Gastrocnemius medialis (tissue), 4 donors: Measurements from ENCODE around the gene GPR183. TPM values are rescaled to one million over a fixed set of nuclear protein-coding genes. Genes with fewer than 3 reads are reported as not detected.

Experiments used
- ATAC-seq, 2 donors: fragments of 150-250 bp; one replicate each; pipeline ENCODE4 v1.9.1; 2016
- DNase-seq, 2 donors: peaks; one replicate each; pipeline ENCODE4 v3.0.0-alpha.2; 2019
- H3K27ac ChIP-seq, 4 donors: fragments of 200-600 bp; sonication (generic); 1 replicate in 1 of 4; 2 replicates in 3 of 4; pipeline ENCODE4 v1.5.1; 2016 to 2018; ENCODE audit warnings: mild to moderate bottlenecking in 2 of 4, moderate library complexity in 1 of 4
- H3K27me3 ChIP-seq, 3 donors: fragments of 200-600 bp; sonication (generic) in 2 of 3; 1 replicate in 1 of 3; 2 replicates in 2 of 3; pipeline versions ENCODE4 v1.5.1 to v1.6.0; 2016 to 2019; ENCODE audit warnings: mild to moderate bottlenecking in 1 of 3, moderate library complexity in 1 of 3
- H3K36me3 ChIP-seq, 2 donors: fragments of 200-600 bp; sonication (generic) in 1 of 2; one replicate each; pipeline ENCODE4 v1.5.1; 2017 to 2018
- H3K4me1 ChIP-seq, 2 donors: fragments of 200-600 bp; sonication (generic) in 1 of 2; one replicate each; pipeline ENCODE4 v1.5.1; 2016 to 2017; ENCODE audit warnings: mild to moderate bottlenecking in 2 of 2
- H3K4me3 ChIP-seq, 4 donors: fragments of 200-600 bp; sonication (generic) in 3 of 4; 1 replicate in 1 of 4; 2 replicates in 3 of 4; pipeline ENCODE4 v1.5.1; 2016 to 2019; ENCODE audit warnings: mild to moderate bottlenecking in 2 of 4
- H3K9me3 ChIP-seq, 3 donors: fragments of 200-600 bp; sonication (generic) in 2 of 3; 1 replicate in 1 of 3; 2 replicates in 2 of 3; pipeline ENCODE4 v1.5.1; 2016 to 2019
- CTCF ChIP-seq, 5 experiments: fragments of 450-650 bp in 3 of 5; fragments of 200-600 bp in 2 of 5; sonication (generic) in 2 of 5; IDR thresholded peaks in 4 of 5; conservative IDR thresholded peaks in 1 of 5; 1 replicate in 4 of 5; 2 replicates in 1 of 5; pipeline ENCODE4 v1.5.1; 2016 to 2019; ENCODE audit warnings: antibody characterized with exemption in 5 of 5, mild to moderate bottlenecking in 3 of 5, moderate library complexity in 3 of 5
- POLR2A ChIP-seq, 2 donors: fragments of 450-650 bp; IDR thresholded peaks; one replicate each; pipeline ENCODE4 v1.6.1; 2017; ENCODE audit warnings: antibody characterized with exemption in 2 of 2, mild to moderate bottlenecking in 2 of 2, moderate library complexity in 2 of 2
- in situ Hi-C, 4 donors: fragments of 200-750 bp; cut with MboI; loops; one replicate each; pipeline versions ENCODE4 v1.15.0 to v1.8.0; 2017; ENCODE audit warnings: low sequenced_read_pairs in 4 of 4
- intact Hi-C: fragments of 100-400 bp; cut with DNase I; formaldehyde crosslinking; loops from one replicate; pipeline ENCODE4 v1.15.1; 2023; ENCODE audit warnings: low total_unique reads
- total RNA-seq, 4 donors: library from RNA; depleted of rRNA; stranded (reverse); fragments of >200 nt; gene quantifications; one replicate each; pipeline versions ENCODE4 v1.1.0 to v1.2.3, GENCODE V29; 2016

Gene GPR183
- total RNA-seq, 4 donors from 2014 or later, result 0.49 to 3.4 (median 2.5) TPM

DNA sequence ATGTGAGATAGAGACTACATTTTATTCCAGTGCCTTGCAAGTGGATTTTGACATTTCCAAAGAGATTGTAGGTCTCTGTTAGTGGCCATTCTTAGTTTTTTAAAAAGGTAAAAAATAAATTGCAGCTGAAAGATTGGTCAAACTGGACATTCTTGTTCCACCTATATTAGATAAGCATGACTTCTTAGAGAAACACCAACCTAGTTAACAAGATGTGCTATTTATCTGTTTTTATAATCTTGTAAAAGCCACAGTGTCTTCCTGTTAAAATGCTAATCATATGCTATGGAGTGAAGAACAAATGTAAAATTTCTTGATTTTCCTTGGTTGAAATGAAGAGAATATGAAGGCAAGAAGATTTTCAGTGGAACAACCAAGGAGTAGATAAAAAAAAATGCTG, 33.4 kb upstream of the GPR183 start:
- H3K27ac ChIP-seq, result no peak overlapping the region
- peaks cover 0 to 38% of the 10 kb centered on the region in 2 donors for H3K36me3 ChIP-seq

DNA sequence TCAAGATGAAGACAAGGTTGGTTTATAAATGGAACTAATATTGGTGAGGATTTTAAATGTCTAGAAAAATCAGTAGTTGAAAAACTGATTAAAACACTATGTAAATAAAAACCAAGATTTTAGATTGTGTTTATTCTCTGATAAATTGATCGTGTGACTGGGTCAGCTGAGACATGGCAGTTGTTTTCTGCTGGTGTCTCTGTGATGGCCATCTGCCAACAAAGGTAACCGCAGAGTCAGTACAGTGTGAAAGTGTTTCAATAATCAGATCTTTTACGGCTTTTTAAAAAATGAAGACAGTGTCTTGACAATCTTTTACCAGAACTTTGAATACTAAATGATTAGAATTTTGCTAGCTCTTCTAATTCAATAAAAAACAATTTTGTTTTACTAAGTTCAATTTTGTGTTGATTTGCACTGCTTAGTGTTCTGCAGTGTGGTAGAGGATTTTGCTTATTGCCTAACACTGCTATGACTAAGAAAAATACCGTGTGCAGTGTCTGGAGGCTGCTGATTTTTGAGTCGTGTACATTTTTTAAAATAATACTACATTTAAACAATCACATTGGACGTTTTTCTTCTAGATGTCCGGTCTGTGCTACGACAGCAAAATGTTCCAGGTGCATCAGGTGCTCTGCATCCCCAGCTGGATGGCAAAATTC, 32.7 kb upstream of the GPR183 start:
- in situ Hi-C loops (no loop called here), intact Hi-C loops (no loop called here)
- Histone ChIP-seq H3K4me1 (peaks cover 0 to 4% of the 10 kb centered on the region in 2 donors), H3K36me3 (peaks cover 0 to 38% of the 10 kb centered on the region in 2 donors), H3K4me3 (no peak overlapping the region), H3K27me3 (no peaks in the 10 kb centered on the region), H3K9me3 (no peaks in the 10 kb centered on the region), H3K27ac (no peak overlapping the region)
- DNase-seq (no peak), ATAC-seq (no peak)
- TF ChIP-seq POLR2A (IDR thresholded peaks at IDR 0.05) (no peak), CTCF (IDR thresholded peaks at IDR 0.05 in 4 of 5, conservative IDR thresholded peaks at IDR 0.05 in 1 of 5) (no peak)

More for the DNA sequence above, 33.4 kb upstream of the GPR183 start:
- in situ Hi-C loops (no loop called here), intact Hi-C loops (no loop called here)
- Histone ChIP-seq H3K4me1 (peaks cover 0 to 4% of the 10 kb centered on the region in 2 donors), H3K4me3 (no peak overlapping the region), H3K27me3 (no peaks in the 10 kb centered on the region), H3K9me3 (no peaks in the 10 kb centered on the region)
- no peak for DNase-seq
- no peak for ATAC-seq
- TF ChIP-seq POLR2A (IDR thresholded peaks at IDR 0.05) (no peak), CTCF (IDR thresholded peaks at IDR 0.05 in 4 of 5, conservative IDR thresholded peaks at IDR 0.05 in 1 of 5) (no peak)

GRCh38 chr13:99339230-99339721, 32.1 kb upstream of the GPR183 start:
- H3K9me3 ChIP-seq, result no peaks in the 10 kb centered on the region
- TF ChIP-seq CTCF (IDR thresholded peaks at IDR 0.05 in 4 of 5, conservative IDR thresholded peaks at IDR 0.05 in 1 of 5), result no peak
- no peak for TF ChIP-seq POLR2A (IDR thresholded peaks at IDR 0.05)
- peaks cover 0 to 4% of the 10 kb centered on the region in 2 donors for H3K4me1 ChIP-seq
- in situ Hi-C loops, result no loop called here
- H3K36me3 ChIP-seq, result peaks cover 0 to 35% of the 10 kb centered on the region in 2 donors
- DNase-seq (no peak), ATAC-seq (no peak)
- no peak overlapping the region for H3K4me3 ChIP-seq
- no peaks in the 10 kb centered on the region for H3K27me3 ChIP-seq
- intact Hi-C loops, result no loop called here
- H3K27ac ChIP-seq, result no peak overlapping the region

- Histone ChIP-seq H3K9me3 (no peaks in the 10 kb centered on the region), H3K4me1 (peaks cover 10 to 23% of the 10 kb centered on the region in 2 donors), H3K27me3 (no peaks in the 10 kb centered on the region), H3K4me3 (no peak overlapping the region), H3K27ac (no peak overlapping the region), H3K36me3 (peaks cover 0 to 10% of the 10 kb centered on the region in 2 donors)
- TF ChIP-seq POLR2A (IDR thresholded peaks at IDR 0.05), result no peak
- no peak for TF ChIP-seq CTCF (IDR thresholded peaks at IDR 0.05 in 4 of 5, conservative IDR thresholded peaks at IDR 0.05 in 1 of 5)
- ATAC-seq, result no peak
- intact Hi-C loops (no loop called here), in situ Hi-C loops (no loop called here)
- DNase-seq, result no peak
These were observed 28.4 kb upstream of the GPR183 start for GRCh38 chr13:99335603-99336002.
